ENCODE measurements around the gene CIT.
A peak's percentile ranks its signal among the peaks of the same experiment; 100 is the strongest.

Gene CIT

GRCh38 chr12:119828300-119828699 is 48.8 kb downstream of the CIT start:
- ATAC-seq (no peak), DNase-seq (no peak)
- Mint-ChIP-seq H3K4me3 (no peak overlapping the region), H3K9me3 (no peaks in the 10 kb centered on the region), H3K27ac (no peak overlapping the region), H3K27me3 (no peaks in the 10 kb centered on the region), H3K4me1 (no peaks in the 10 kb centered on the region)

GRCh38 chr12:119827760-119828159 is 49.4 kb downstream of the CIT start:
- ATAC-seq (no peak), DNase-seq (no peak)
- Mint-ChIP-seq H3K9me3 (no peaks in the 10 kb centered on the region), H3K4me1 (no peaks in the 10 kb centered on the region), H3K4me3 (no peak overlapping the region), H3K27me3 (no peaks in the 10 kb centered on the region), H3K27ac (no peak overlapping the region)

GRCh38 chr12:119826661-119827445 is 50.3 kb downstream of the CIT start:
- H3K9me3 Mint-ChIP-seq, result no peaks in the 10 kb centered on the region
- ATAC-seq (no peak), DNase-seq (no peak)
- H3K4me3 Mint-ChIP-seq, result no peak overlapping the region
- no peak overlapping the region for H3K27ac Mint-ChIP-seq
- no peaks in the 10 kb centered on the region for H3K27me3 Mint-ChIP-seq
- H3K4me1 Mint-ChIP-seq, result no peaks in the 10 kb centered on the region

GRCh38 chr12:119825262-119825661 is 51.9 kb downstream of the CIT start:
- ATAC-seq (no peak), DNase-seq (no peak)
- H3K4me3 Mint-ChIP-seq, result no peak overlapping the region
- H3K27me3 Mint-ChIP-seq, result no peaks in the 10 kb centered on the region
- H3K27ac Mint-ChIP-seq, result peak overlapping the region in 1 of 2 donors; percentile 34
- no peaks in the 10 kb centered on the region for H3K4me1 Mint-ChIP-seq
- H3K9me3 Mint-ChIP-seq, result no peaks in the 10 kb centered on the region

GRCh38 chr12:119822046-119822445 is 55.1 kb downstream of the CIT start:
- H3K9me3 Mint-ChIP-seq, result no peaks in the 10 kb centered on the region
- no peak overlapping the region for H3K27ac Mint-ChIP-seq
- no peaks in the 10 kb centered on the region for H3K27me3 Mint-ChIP-seq
- DNase-seq (no peak), ATAC-seq (no peak)
- H3K4me1 Mint-ChIP-seq, result no peaks in the 10 kb centered on the region
- no peak overlapping the region for H3K4me3 Mint-ChIP-seq

- H3K9me3 Mint-ChIP-seq, result no peaks in the 10 kb centered on the region
- no peaks in the 10 kb centered on the region for H3K27me3 Mint-ChIP-seq
- H3K27ac Mint-ChIP-seq, result no peak overlapping the region
- ATAC-seq, result no peak
- no peak for DNase-seq
- H3K4me1 Mint-ChIP-seq, result no peaks in the 10 kb centered on the region
- H3K4me3 Mint-ChIP-seq, result no peak overlapping the region
Observed at GRCh38 chr12:119819322-119819721, 57.8 kb downstream of the CIT start.

- Mint-ChIP-seq H3K27ac (no peak overlapping the region), H3K9me3 (no peaks in the 10 kb centered on the region), H3K4me3 (no peak overlapping the region), H3K4me1 (no peaks in the 10 kb centered on the region), H3K27me3 (no peaks in the 10 kb centered on the region)
- DNase-seq (no peak), ATAC-seq (no peak)
Observed at GRCh38 chr12:119817546-119818343, 59.4 kb downstream of the CIT start.

- no peak overlapping the region for H3K4me3 Mint-ChIP-seq
- no peaks in the 10 kb centered on the region for H3K27me3 Mint-ChIP-seq
- ATAC-seq (no peak), DNase-seq (no peak)
- H3K9me3 Mint-ChIP-seq, result peaks cover 0 to 8% of the 10 kb centered on the region in 2 donors
- no peak overlapping the region for H3K27ac Mint-ChIP-seq
- H3K4me1 Mint-ChIP-seq, result no peaks in the 10 kb centered on the region
Observed at GRCh38 chr12:119809023-119809422, 68.1 kb downstream of the CIT start.

GRCh38 chr12:119808441-119808840 is 68.7 kb downstream of the CIT start:
- no peak overlapping the region for H3K4me3 Mint-ChIP-seq
- no peak for ATAC-seq
- no peak for DNase-seq
- H3K4me1 Mint-ChIP-seq, result no peaks in the 10 kb centered on the region
- H3K9me3 Mint-ChIP-seq, result peaks cover 0 to 8% of the 10 kb centered on the region in 2 donors
- H3K27ac Mint-ChIP-seq, result no peak overlapping the region
- no peaks in the 10 kb centered on the region for H3K27me3 Mint-ChIP-seq

GRCh38 chr12:119807380-119807779 is 69.7 kb downstream of the CIT start:
- Mint-ChIP-seq H3K4me1 (no peaks in the 10 kb centered on the region), H3K27me3 (no peaks in the 10 kb centered on the region), H3K27ac (no peak overlapping the region), H3K9me3 (peaks cover 0 to 8% of the 10 kb centered on the region in 2 donors), H3K4me3 (no peak overlapping the region)
- ATAC-seq (no peak), DNase-seq (no peak)

GRCh38 chr12:119804011-119804641 is 73.0 kb downstream of the CIT start:
- DNase-seq (no peak), ATAC-seq (no peak)
- peak overlapping the region in 1 of 2 donors; percentile 47 for H3K27ac Mint-ChIP-seq

GRCh38 chr12:119803381-119803791 is 73.7 kb downstream of the CIT start:
- H3K27ac Mint-ChIP-seq, result no peak overlapping the region
- no peaks in the 10 kb centered on the region for H3K4me1 Mint-ChIP-seq
- peaks cover 0 to 8% of the 10 kb centered on the region in 2 donors for H3K9me3 Mint-ChIP-seq
- H3K4me3 Mint-ChIP-seq, result no peak overlapping the region
- ATAC-seq, result no peak
- H3K27me3 Mint-ChIP-seq, result no peaks in the 10 kb centered on the region
- DNase-seq, result no peak

More at GRCh38 chr12:119804011-119804641, 73.0 kb downstream of the CIT start:
- Mint-ChIP-seq H3K4me3 (no peak overlapping the region), H3K27me3 (no peaks in the 10 kb centered on the region), H3K9me3 (peaks cover 0 to 8% of the 10 kb centered on the region in 2 donors), H3K4me1 (no peaks in the 10 kb centered on the region)

- peak overlapping the region; percentile 8 to 75 for H3K27ac Mint-ChIP-seq
- H3K27me3 Mint-ChIP-seq, result no peaks in the 10 kb centered on the region
- DNase-seq, result no peak
- no peak for ATAC-seq
- peaks cover 0 to 8% of the 10 kb centered on the region in 2 donors for H3K9me3 Mint-ChIP-seq
- H3K4me3 Mint-ChIP-seq, result no peak overlapping the region
- no peaks in the 10 kb centered on the region for H3K4me1 Mint-ChIP-seq
Observed at GRCh38 chr12:119802472-119802871, 74.6 kb downstream of the CIT start.

GRCh38 chr12:119797090-119797489 is 80.0 kb downstream of the CIT start:
- no peak overlapping the region for H3K4me3 Mint-ChIP-seq
- H3K9me3 Mint-ChIP-seq, result no peaks in the 10 kb centered on the region
- no peak overlapping the region for H3K27ac Mint-ChIP-seq
- no peak for DNase-seq
- no peaks in the 10 kb centered on the region for H3K27me3 Mint-ChIP-seq
- H3K4me1 Mint-ChIP-seq, result no peaks in the 10 kb centered on the region
- no peak for ATAC-seq

- Mint-ChIP-seq H3K9me3 (no peaks in the 10 kb centered on the region), H3K4me1 (no peaks in the 10 kb centered on the region), H3K27ac (no peak overlapping the region), H3K4me3 (no peak overlapping the region), H3K27me3 (no peaks in the 10 kb centered on the region)
- ATAC-seq (no peak), DNase-seq (no peak)
Observed at GRCh38 chr12:119796292-119796691, 80.8 kb downstream of the CIT start.

GRCh38 chr12:119791453-119791852 is 85.7 kb downstream of the CIT start:
- ATAC-seq, result no peak
- no peak for DNase-seq
- H3K27me3 Mint-ChIP-seq, result no peaks in the 10 kb centered on the region
- H3K4me3 Mint-ChIP-seq, result no peak overlapping the region
- H3K27ac Mint-ChIP-seq, result peak overlapping the region in 1 of 2 donors; percentile 55
- H3K4me1 Mint-ChIP-seq, result no peaks in the 10 kb centered on the region
- no peaks in the 10 kb centered on the region for H3K9me3 Mint-ChIP-seq

All from stimulated activated naive CD8-positive, alpha-beta T cell treated with anti-CD3 and anti-CD28 coated beads, Interleukin-15, amount 100 ng/mL, for 72 hours (primary cell).